Smooth muscle cell (in vitro differentiated cells): Measurements from ENCODE around the gene DIP2C. TPM values are rescaled to one million over a fixed set of nuclear protein-coding genes. Genes with fewer than 3 reads are reported as not detected.

Experiments used
- DNase-seq: peaks from one replicate; lab custom pipeline; 2025; ENCODE audit not compliant: unreplicated experiment; lab: John Stamatoyannopoulos, UW
- H2AFZ ChIP-seq: fragments of 200-600 bp; sonication (generic); 2 replicates; pipeline ENCODE4 v1.6.0; 2016; ENCODE audit warnings: antibody characterized with exemption, low read depth, mild to moderate bottlenecking
- H3F3A ChIP-seq: fragments of 200-600 bp; sonication (generic); 2 replicates; pipeline ENCODE4 v1.6.0; 2017; ENCODE audit warnings: antibody characterized with exemption, low read depth
- H3K27ac ChIP-seq: fragments of 200-600 bp; sonication (generic); 2 replicates; pipeline ENCODE4 v1.5.1; 2016; ENCODE audit warnings: low read depth, mild to moderate bottlenecking
- H3K27me3 ChIP-seq: fragments of 200-600 bp; sonication (generic); 2 replicates; pipeline ENCODE4 v1.6.1; 2016; ENCODE audit warnings: low read depth, mild to moderate bottlenecking
- H3K36me3 ChIP-seq: fragments of 200-600 bp; sonication (generic); 2 replicates; pipeline ENCODE4 v1.5.1; 2016; ENCODE audit warnings: low read depth
- H3K4me1 ChIP-seq: fragments of 200-600 bp; sonication (generic); 2 replicates; pipeline ENCODE4 v1.5.1; 2016; ENCODE audit warnings: low read depth
- H3K4me2 ChIP-seq: fragments of 200-600 bp; sonication (generic); 2 replicates; pipeline ENCODE4 v1.6.0; 2016; ENCODE audit warnings: mild to moderate bottlenecking
- H3K4me3 ChIP-seq: fragments of 200-600 bp; sonication (generic); 2 replicates; pipeline ENCODE4 v1.5.1; 2016; ENCODE audit warnings: mild to moderate bottlenecking
- H3K79me2 ChIP-seq: fragments of 200-600 bp; sonication (generic); 2 replicates; pipeline ENCODE4 v1.6.0; 2016; ENCODE audit warnings: low read depth, mild to moderate bottlenecking
- H3K9ac ChIP-seq: fragments of 200-600 bp; sonication (generic); 2 replicates; pipeline ENCODE4 v1.6.0; 2016; ENCODE audit warnings: low read depth
- H3K9me3 ChIP-seq: fragments of 200-600 bp; sonication (generic); replicated peaks from 2 replicates; pipeline ENCODE4 v1.5.1; 2016; ENCODE audit warnings: low read depth
- H4K20me1 ChIP-seq: fragments of 200-600 bp; sonication (generic); 2 replicates; pipeline ENCODE4 v1.6.0; 2016; ENCODE audit warnings: low read depth
- CTCF ChIP-seq: fragments of 200-600 bp; sonication (generic); IDR thresholded peaks from 2 replicates; pipeline ENCODE4 v1.5.1; 2017; ENCODE audit warnings: borderline replicate concordance, mild to moderate bottlenecking, antibody characterized with exemption; ENCODE audit not compliant: insufficient read depth, poor library complexity, severe bottlenecking
- whole genome bisulfite sequencing: methylation state at CpG from one replicate; pipeline ENCODE4 v1.1.7; 2016; ENCODE audit warnings: low lambda C conversion rate; 5-methylcytosine and 5-hydroxymethylcytosine counted together
- polyA plus RNA-seq: library from polyadenylated mRNA; unstranded; fragments of >200 nt; fragmentation: Nextera tagmentation; extraction: Ambion mirVana; gene quantifications from 2 replicates; pipeline ENCODE4 v1.2.1, GENCODE V29; 2016
- total RNA-seq: library from RNA; depleted of rRNA; stranded (reverse); fragments of >200 nt; gene quantifications from 2 replicates; pipeline ENCODE4 v1.2.3, GENCODE V29; 2014

Gene DIP2C
- total and polyA plus RNA-seq, 2 experiments from 2014 or later, result 14.9 to 15.3 TPM

GRCh38 chr10:239109-239508 is 450.4 kb downstream of the DIP2C start:
- WGBS, result 95% methylated on average over 6 of the region's 6 CpGs
- no peaks in the 10 kb centered on the region for H3K9me3 ChIP-seq
- no peak for DNase-seq

GRCh38 chr10:235915-236314 is 453.6 kb downstream of the DIP2C start:
- H3K27me3 ChIP-seq, result no peaks in the 10 kb centered on the region
- no peak overlapping the region for H3K9ac ChIP-seq
- no peaks in the 10 kb centered on the region for H3K9me3 ChIP-seq
- no peak for DNase-seq
- no peak overlapping the region for H3K27ac ChIP-seq
- no peak overlapping the region for H2AFZ ChIP-seq
- H3K4me3 ChIP-seq, result no peak overlapping the region
- peaks cover 12% of the 10 kb centered on the region for H3K36me3 ChIP-seq
- H3F3A ChIP-seq, result no peaks in the 10 kb centered on the region
- WGBS, result 81% methylated on average over 3 of the region's 3 CpGs
- H3K4me2 ChIP-seq, result no peak overlapping the region
- H4K20me1 ChIP-seq, result peaks cover 10% of the 10 kb centered on the region
- H3K4me1 ChIP-seq, result no peaks in the 10 kb centered on the region
- no peaks in the 10 kb centered on the region for H3K79me2 ChIP-seq
- no peak for TF ChIP-seq CTCF

More at GRCh38 chr10:239109-239508, 450.4 kb downstream of the DIP2C start:
- TF ChIP-seq CTCF, result no peak
- no peaks in the 10 kb centered on the region for H3K27me3 ChIP-seq
- H3K79me2 ChIP-seq, result no peaks in the 10 kb centered on the region
- H3K4me3 ChIP-seq, result no peak overlapping the region
- H3K36me3 ChIP-seq, result peaks cover 19% of the 10 kb centered on the region
- H3F3A ChIP-seq, result no peaks in the 10 kb centered on the region
- no peak overlapping the region for H3K27ac ChIP-seq
- H3K4me1 ChIP-seq, result no peaks in the 10 kb centered on the region
- no peak overlapping the region for H2AFZ ChIP-seq
- H3K9ac ChIP-seq, result no peak overlapping the region
- H4K20me1 ChIP-seq, result peaks cover 8% of the 10 kb centered on the region
- H3K4me2 ChIP-seq, result no peak overlapping the region

GRCh38 chr10:234708-235406 is 454.6 kb downstream of the DIP2C start:
- H3K4me3 ChIP-seq, result no peak overlapping the region
- DNase-seq, result no peak
- peaks cover 4% of the 10 kb centered on the region for H3K79me2 ChIP-seq
- H3K4me1 ChIP-seq, result no peaks in the 10 kb centered on the region
- no peaks in the 10 kb centered on the region for H3K9me3 ChIP-seq
- no peak overlapping the region for H3K9ac ChIP-seq
- H3K27ac ChIP-seq, result no peak overlapping the region
- no peak overlapping the region for H2AFZ ChIP-seq
- H4K20me1 ChIP-seq, result peaks cover 10% of the 10 kb centered on the region
- H3F3A ChIP-seq, result no peaks in the 10 kb centered on the region
- WGBS, result 83% methylated on average over 9 of the region's 9 CpGs
- TF ChIP-seq CTCF, result no peak
- no peak overlapping the region for H3K4me2 ChIP-seq
- peaks cover 5% of the 10 kb centered on the region for H3K36me3 ChIP-seq
- H3K27me3 ChIP-seq, result no peaks in the 10 kb centered on the region

- Histone ChIP-seq H2AFZ (no peak overlapping the region), H3K27me3 (no peaks in the 10 kb centered on the region)
- 95% methylated on average over 11 of the region's 11 CpGs for WGBS
Measured at GRCh38 chr10:232878-233277, 456.6 kb downstream of the DIP2C start.

More at GRCh38 chr10:232878-233277, 456.6 kb downstream of the DIP2C start:
- Histone ChIP-seq H3K27ac (no peak overlapping the region), H3F3A (no peaks in the 10 kb centered on the region), H3K4me2 (no peak overlapping the region), H3K36me3 (no peaks in the 10 kb centered on the region), H3K9me3 (no peaks in the 10 kb centered on the region), H3K79me2 (peaks cover 4% of the 10 kb centered on the region), H3K9ac (no peak overlapping the region), H3K4me3 (no peak overlapping the region), H3K4me1 (no peaks in the 10 kb centered on the region), H4K20me1 (peaks cover 22% of the 10 kb centered on the region)
- no peak for TF ChIP-seq CTCF
- DNase-seq, result no peak
